H1 (cell line): ENCODE measurements around the gene TMPRSS3.

Source experiments
- CHD1 ChIP-seq: IDR thresholded peaks from 2 replicates; pipeline ENCODE4 v1.6.1; 2012; ENCODE audit warnings: low read depth, low read length, improper control_type of control experiment
- EGR1 ChIP-seq: IDR thresholded peaks from 2 replicates; pipeline ENCODE4 v1.6.1; 2011; ENCODE audit warnings: low read depth, low read length, borderline replicate concordance
- EZH2 ChIP-seq: fragments of 200-600 bp; sonication (generic); IDR thresholded peaks from 2 replicates; pipeline ENCODE4 v1.7.1; 2012; ENCODE audit warnings: low read depth, mild to moderate bottlenecking, moderate library complexity, low read length, inconsistent platforms; ENCODE audit not compliant: severe bottlenecking
- FOSL1 ChIP-seq: IDR thresholded peaks from 2 replicates; pipeline ENCODE4 v1.6.1; 2011; ENCODE audit warnings: mild to moderate bottlenecking, low read depth, low read length, moderate library complexity; ENCODE audit not compliant: insufficient read depth
- GABPA ChIP-seq: IDR thresholded peaks from 2 replicates; pipeline ENCODE4 v1.6.1; 2011; ENCODE audit warnings: mild to moderate bottlenecking, low read length, moderate library complexity, borderline replicate concordance; ENCODE audit not compliant: insufficient read depth
- HDAC6 ChIP-seq: IDR thresholded peaks from one replicate; pipeline ENCODE4 v1.7.1; 2012; ENCODE audit warnings: low read depth, mild to moderate bottlenecking, inconsistent platforms, low read length, moderate library complexity
- JUND ChIP-seq: IDR thresholded peaks from 2 replicates; pipeline ENCODE4 v1.6.1; 2011; ENCODE audit warnings: mild to moderate bottlenecking, improper control_type of control experiment, low read length
- POLR2A ChIP-seq, 2 experiments: IDR thresholded peaks; 1 replicate in 1 of 2; 2 replicates in 1 of 2; pipeline ENCODE4 v1.6.1; 2011; ENCODE audit warnings: low read depth in 2 of 2, low read length in 2 of 2, mild to moderate bottlenecking in 2 of 2; ENCODE audit errors: control extremely low read depth in 1 of 2
- POLR2AphosphoS5 ChIP-seq: IDR thresholded peaks from 2 replicates; pipeline ENCODE4 v1.6.1; 2011; ENCODE audit warnings: low read depth, low read length
- RFX5 ChIP-seq: IDR thresholded peaks from 2 replicates; pipeline ENCODE4 v1.6.1; 2011; ENCODE audit warnings: low read depth, low read length, improper control_type of control experiment, borderline replicate concordance
- TAF1 ChIP-seq: IDR thresholded peaks from 2 replicates; pipeline ENCODE4 v1.6.1; 2011; ENCODE audit warnings: mild to moderate bottlenecking, low read depth, low read length
- USF2 ChIP-seq: IDR thresholded peaks from 2 replicates; pipeline ENCODE4 v1.6.1; 2011; ENCODE audit warnings: low read length, improper control_type of control experiment
- ZNF274 ChIP-seq: IDR thresholded peaks from 2 replicates; pipeline ENCODE4 v1.7.0; 2012; ENCODE audit warnings: low read length, borderline replicate concordance; ENCODE audit errors: extremely low read depth
- TF ChIP-seq, protein P1 (sequence below), 3 experiments: IDR thresholded peaks; 1 replicate in 2 of 3; 2 replicates in 1 of 3; pipeline versions ENCODE4 v1.5.1 to v1.6.1; 2011; ENCODE audit warnings: low read length in 3 of 3, mild to moderate bottlenecking in 3 of 3, inconsistent platforms in 2 of 3, low read depth in 1 of 3, moderate library complexity in 1 of 3; ENCODE audit not compliant: insufficient read depth in 1 of 3; ENCODE audit errors: control extremely low read depth in 1 of 3

DNA sequence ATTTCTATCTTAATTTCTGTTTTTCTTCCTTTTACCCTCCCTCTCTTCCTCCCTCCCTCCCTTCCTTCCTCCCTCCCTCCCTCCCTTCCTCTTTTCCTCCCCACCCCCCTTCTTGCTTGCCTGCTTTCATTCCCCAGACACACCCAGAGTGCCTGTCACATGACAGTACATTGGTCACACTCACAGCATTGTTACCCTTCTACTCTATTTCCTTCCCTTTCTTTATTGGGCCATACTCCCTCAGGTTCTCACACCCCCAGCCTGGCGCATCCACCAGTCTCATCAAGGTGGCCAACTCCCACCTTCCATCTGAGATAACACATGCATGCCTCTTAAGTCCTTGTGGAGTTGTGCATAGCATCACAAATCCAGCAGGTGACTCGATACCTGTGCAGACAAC, 10.9 kb downstream of the TMPRSS3 start:
- TF ChIP-seq ZNF274, result no peak
- no peak for TF ChIP-seq EGR1
- TF ChIP-seq TAF1, result no peak
- TF ChIP-seq CHD1, result no peak
- TF ChIP-seq, protein P1, sequence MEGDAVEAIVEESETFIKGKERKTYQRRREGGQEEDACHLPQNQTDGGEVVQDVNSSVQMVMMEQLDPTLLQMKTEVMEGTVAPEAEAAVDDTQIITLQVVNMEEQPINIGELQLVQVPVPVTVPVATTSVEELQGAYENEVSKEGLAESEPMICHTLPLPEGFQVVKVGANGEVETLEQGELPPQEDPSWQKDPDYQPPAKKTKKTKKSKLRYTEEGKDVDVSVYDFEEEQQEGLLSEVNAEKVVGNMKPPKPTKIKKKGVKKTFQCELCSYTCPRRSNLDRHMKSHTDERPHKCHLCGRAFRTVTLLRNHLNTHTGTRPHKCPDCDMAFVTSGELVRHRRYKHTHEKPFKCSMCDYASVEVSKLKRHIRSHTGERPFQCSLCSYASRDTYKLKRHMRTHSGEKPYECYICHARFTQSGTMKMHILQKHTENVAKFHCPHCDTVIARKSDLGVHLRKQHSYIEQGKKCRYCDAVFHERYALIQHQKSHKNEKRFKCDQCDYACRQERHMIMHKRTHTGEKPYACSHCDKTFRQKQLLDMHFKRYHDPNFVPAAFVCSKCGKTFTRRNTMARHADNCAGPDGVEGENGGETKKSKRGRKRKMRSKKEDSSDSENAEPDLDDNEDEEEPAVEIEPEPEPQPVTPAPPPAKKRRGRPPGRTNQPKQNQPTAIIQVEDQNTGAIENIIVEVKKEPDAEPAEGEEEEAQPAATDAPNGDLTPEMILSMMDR (IDR thresholded peaks at IDR 0.05; ENCODE audit: control extremely low read depth in 1 of 3, insufficient read depth in 1 of 3, low read depth in 1 of 3, low read length in 3 of 3), result no peak
- TF ChIP-seq EZH2, result no peak
- no peak for TF ChIP-seq USF2
- TF ChIP-seq POLR2A (IDR thresholded peaks at IDR 0.05; ENCODE audit: control extremely low read depth in 1 of 2, low read depth in 2 of 2, low read length in 2 of 2), result no peak
- TF ChIP-seq GABPA, result no peak
- no peak for TF ChIP-seq POLR2AphosphoS5
- no peak for TF ChIP-seq RFX5
- no peak for TF ChIP-seq FOSL1
- TF ChIP-seq JUND, result no peak
- TF ChIP-seq HDAC6, result no peak
